Psoas muscle (tissue), 8 donors: Measurements from ENCODE around the gene TEK. TPM values are rescaled to one million over a fixed set of nuclear protein-coding genes. Genes with fewer than 3 reads are reported as not detected.

Source experiments
- ATAC-seq, 4 donors: fragments of 200-7000 bp; cut with Tn5 transposase; one replicate each; pipeline ENCODE4 v1.9.1; 2020; ENCODE audit warnings: moderate library complexity in 3 of 4, mild to moderate bottlenecking in 2 of 4
- DNase-seq, 2 donors: peaks; one replicate each; pipeline ENCODE4 v3.0.0-alpha.2; 2020
- H3K27ac ChIP-seq: fragments of 200-600 bp; one replicate; pipeline ENCODE4 v1.8.0; 2022
- H3K27me3 ChIP-seq, 3 donors: fragments of 200-600 bp in 1 of 3; one replicate each; pipeline versions ENCODE4 v1.6.1 to v1.8.0; 2013 to 2022; ENCODE audit warnings: low read length in 2 of 3, mild to moderate bottlenecking in 2 of 3, moderate library complexity in 1 of 3; ENCODE audit not compliant: insufficient read depth in 3 of 3
- H3K36me3 ChIP-seq, 2 donors: fragments of 200-600 bp in 1 of 2; one replicate each; pipeline versions ENCODE4 v1.6.1 to v1.8.0; 2013 to 2022; ENCODE audit warnings: low read depth in 1 of 2, mild to moderate bottlenecking in 1 of 2, moderate library complexity in 1 of 2; ENCODE audit not compliant: insufficient read depth in 1 of 2
- H3K4me1 ChIP-seq: fragments of 200-600 bp; one replicate; pipeline ENCODE4 v1.8.0; 2022
- H3K4me3 ChIP-seq: fragments of 200-600 bp; one replicate; pipeline ENCODE4 v1.8.0; 2022; ENCODE audit warnings: mild to moderate bottlenecking
- H3K9me3 ChIP-seq: fragments of 200-600 bp; one replicate; pipeline ENCODE4 v1.8.0; 2022
- WGBS, 3 donors: extraction: QIAGEN DNeasy Blood & Tissue Kit; methylation state at CpG; one replicate each; pipeline versions ENCODE4 v1.1.6 to v1.1.7; 2013; 5-methylcytosine and 5-hydroxymethylcytosine counted together
- intact Hi-C, 2 donors: fragments of 100-400 bp; cut with DNase I; formaldehyde crosslinking; loops; one replicate each; pipeline versions ENCODE4 v1.11.0 to v1.14.2; 2022
- polyA plus RNA-seq, 3 donors: library from polyadenylated mRNA; stranded (reverse); fragments of 200-250 nt; gene quantifications; one replicate each; pipeline ENCODE4 v1.2.3, GENCODE V29; 2013
- total RNA-seq, 4 donors: library from RNA; stranded (reverse); fragmentation: NEBNext Ultra II Directional in 2 of 4; extraction: Animal tissue kit (Norgen Biotek cat#: 25700) in 2 of 4; gene quantifications; one replicate each; pipeline versions ENCODE4 v1.2.1 to v1.2.4, GENCODE V29; 2021 to 2023
- TF ChIP-seq, protein P1 (sequence below): fragments of 200-600 bp; IDR thresholded peaks from one replicate; pipeline ENCODE4 v1.8.0; 2022; ENCODE audit warnings: antibody characterized with exemption
- donor health status: healthy with polysubstance abuse.
- donor health status: DM: no; HTN: no; CAD: no; lungs with moderate emphysema.
- donor health status: Bipolar disorder and iron deficiency.
- donor health status: healthy.
- donor health status: DM: yes; HTN: yes; CAD: no.
- donor health status: DM: no; HTN: no; CAD: no.
- donor health status: DM: no; HTN: no; CAD: no.
- donor health status: DM: yes; HTN: yes; CAD: no.

The TEK gene
- total and polyA plus RNA-seq, 7 donors, result 4.6 to 14.5 (median 7.1) TPM

DNA sequence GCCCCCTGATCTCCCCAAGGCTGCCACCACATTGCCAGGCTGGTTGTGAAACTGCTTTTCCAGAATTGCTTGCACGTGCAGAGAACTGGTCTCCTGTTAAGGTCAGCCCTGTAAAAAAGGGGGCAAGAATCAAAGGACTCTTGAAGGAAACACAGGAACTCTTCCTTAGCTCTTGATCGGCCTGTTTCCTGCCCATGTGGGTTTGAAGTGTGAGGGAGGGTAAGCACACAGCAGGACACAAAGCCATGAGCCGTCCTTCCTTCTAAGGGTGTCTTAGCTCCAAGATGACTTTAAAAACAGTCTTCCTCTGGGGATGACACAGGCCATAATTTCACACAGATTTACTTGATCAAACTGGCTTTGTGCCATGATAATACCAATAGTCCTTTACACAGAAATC is 36.1 kb downstream of the TEK start:
- TF ChIP-seq, protein P1, sequence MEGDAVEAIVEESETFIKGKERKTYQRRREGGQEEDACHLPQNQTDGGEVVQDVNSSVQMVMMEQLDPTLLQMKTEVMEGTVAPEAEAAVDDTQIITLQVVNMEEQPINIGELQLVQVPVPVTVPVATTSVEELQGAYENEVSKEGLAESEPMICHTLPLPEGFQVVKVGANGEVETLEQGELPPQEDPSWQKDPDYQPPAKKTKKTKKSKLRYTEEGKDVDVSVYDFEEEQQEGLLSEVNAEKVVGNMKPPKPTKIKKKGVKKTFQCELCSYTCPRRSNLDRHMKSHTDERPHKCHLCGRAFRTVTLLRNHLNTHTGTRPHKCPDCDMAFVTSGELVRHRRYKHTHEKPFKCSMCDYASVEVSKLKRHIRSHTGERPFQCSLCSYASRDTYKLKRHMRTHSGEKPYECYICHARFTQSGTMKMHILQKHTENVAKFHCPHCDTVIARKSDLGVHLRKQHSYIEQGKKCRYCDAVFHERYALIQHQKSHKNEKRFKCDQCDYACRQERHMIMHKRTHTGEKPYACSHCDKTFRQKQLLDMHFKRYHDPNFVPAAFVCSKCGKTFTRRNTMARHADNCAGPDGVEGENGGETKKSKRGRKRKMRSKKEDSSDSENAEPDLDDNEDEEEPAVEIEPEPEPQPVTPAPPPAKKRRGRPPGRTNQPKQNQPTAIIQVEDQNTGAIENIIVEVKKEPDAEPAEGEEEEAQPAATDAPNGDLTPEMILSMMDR, result no peak
- H3K27me3 ChIP-seq, result no peaks in the 10 kb centered on the region
- 59 to 75% (median 69%) methylated on average over 3 of the region's 3 CpGs for WGBS, 3 donors
- H3K9me3 ChIP-seq, result no peaks in the 10 kb centered on the region
- no peaks in the 10 kb centered on the region for H3K4me1 ChIP-seq
- H3K36me3 ChIP-seq, result no peaks in the 10 kb centered on the region
- DNase-seq, result no peak
- H3K27ac ChIP-seq, result no peak overlapping the region
- ATAC-seq, result no peak
- intact Hi-C loops, result no loop called here
- no peak overlapping the region for H3K4me3 ChIP-seq

DNA sequence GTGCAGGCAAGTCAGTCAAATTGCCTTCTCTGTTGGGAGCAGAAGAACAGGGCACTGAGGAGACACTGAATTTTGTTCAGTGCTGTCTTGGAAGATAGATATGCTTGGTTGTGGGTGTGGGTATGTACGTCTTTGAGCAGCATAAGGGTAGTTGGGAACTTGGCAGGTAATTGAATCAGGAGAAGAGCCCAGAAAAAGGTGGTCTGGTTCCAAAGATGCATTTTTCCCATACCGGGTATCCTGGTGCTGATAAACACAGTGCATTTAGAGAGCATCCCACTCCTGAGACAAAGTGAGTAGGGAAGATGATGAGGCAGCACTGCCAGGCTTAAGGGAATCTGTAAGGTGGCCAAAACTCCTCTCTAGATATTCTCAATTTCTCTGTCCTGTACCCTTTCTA is 40.6 kb downstream of the TEK start:
- H3K27me3 ChIP-seq, result no peaks in the 10 kb centered on the region
- H3K4me3 ChIP-seq, result no peak overlapping the region
- H3K4me1 ChIP-seq, result no peaks in the 10 kb centered on the region
- ATAC-seq, result no peak
- WGBS, 3 donors, result 64 to 82% (median 71%) methylated on average over 2 of the region's 2 CpGs
- no peak for DNase-seq
- no peak overlapping the region for H3K27ac ChIP-seq
- no peaks in the 10 kb centered on the region for H3K9me3 ChIP-seq
- intact Hi-C loops, result no loop called here
- H3K36me3 ChIP-seq, result no peaks in the 10 kb centered on the region
- TF ChIP-seq, protein P1, result no peak

DNA sequence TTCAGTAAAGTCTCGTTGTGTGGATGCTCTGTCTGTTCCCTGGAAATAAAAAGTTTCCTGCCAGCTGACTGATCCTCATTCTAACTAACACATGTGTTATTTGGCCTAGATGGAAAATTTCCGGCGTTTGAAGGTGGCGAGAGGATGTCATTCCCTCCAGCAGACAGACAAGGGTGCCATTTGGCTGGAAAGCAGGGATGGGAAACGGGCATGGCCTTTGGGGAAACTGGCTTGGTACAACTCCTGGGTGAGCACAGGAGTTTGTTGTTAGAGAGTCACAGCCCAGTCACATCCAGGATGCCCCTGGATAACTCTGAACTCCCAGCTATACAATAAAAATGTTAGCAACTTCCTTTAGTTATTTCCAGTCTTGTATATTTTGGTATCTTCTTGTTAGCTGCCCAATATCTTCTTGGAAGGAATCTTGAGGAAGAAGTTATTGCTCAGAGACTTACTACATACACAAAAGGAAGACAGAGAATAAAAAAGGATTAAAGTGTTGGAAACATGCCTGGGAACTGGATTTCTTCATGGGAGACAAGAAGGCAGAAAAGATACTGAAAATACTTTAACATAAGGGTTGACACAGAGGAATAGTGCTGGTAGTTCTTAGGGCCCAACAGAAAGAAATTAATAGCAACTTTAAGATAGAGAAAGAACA is 41.9 kb downstream of the TEK start:
- Histone ChIP-seq H3K27me3 (no peaks in the 10 kb centered on the region), H3K9me3 (no peaks in the 10 kb centered on the region), H3K27ac (no peak overlapping the region), H3K4me1 (no peaks in the 10 kb centered on the region), H3K36me3 (no peaks in the 10 kb centered on the region), H3K4me3 (no peak overlapping the region)
- ATAC-seq (no peak), DNase-seq (no peak)
- TF ChIP-seq, protein P1, result no peak
- WGBS, 3 donors, result 25 to 38% (median 34%) methylated on average over 5 of the region's 5 CpGs
- intact Hi-C loops, result no loop called here

DNA sequence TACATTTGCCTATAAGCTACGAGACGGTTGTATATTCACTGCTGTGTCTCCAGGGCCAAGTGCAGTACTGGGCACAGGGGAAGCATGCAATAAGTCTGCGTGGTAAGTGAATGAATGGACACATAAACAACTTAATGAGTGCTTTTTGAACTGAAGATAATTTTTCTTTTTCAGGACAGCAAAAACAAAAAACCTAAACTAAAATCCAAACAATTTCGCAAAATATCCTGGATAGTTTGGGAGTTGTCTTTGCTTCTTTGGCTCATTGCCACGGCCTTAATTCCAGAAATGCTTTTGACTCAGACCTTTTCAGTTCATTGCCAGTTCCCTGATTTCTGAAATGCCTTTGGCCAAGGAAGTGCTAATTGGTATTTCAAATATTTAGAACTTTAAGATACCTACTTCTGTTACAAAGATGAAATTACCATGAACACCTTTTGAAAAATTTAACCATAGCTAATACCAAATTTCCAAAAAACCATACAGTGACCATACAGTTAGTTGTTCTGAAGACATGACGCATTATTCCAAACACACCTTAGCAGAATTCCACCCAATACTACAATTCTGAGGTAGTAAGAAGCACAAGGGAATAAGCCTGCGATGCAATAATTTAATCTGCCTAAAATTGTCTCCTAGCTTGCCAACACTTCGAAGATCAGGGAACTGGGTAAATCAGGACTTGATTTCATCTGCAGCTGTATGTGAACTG is 42.8 kb downstream of the TEK start:
- no peaks in the 10 kb centered on the region for H3K27me3 ChIP-seq
- TF ChIP-seq, protein P1, result no peak
- intact Hi-C loops, result no loop called here
- WGBS, 3 donors, result 25 to 39% (median 29%) methylated on average over 8 of the region's 8 CpGs
- ATAC-seq (no peak), DNase-seq (no peak)
- no peak overlapping the region for H3K4me3 ChIP-seq
- H3K9me3 ChIP-seq, result no peaks in the 10 kb centered on the region
- H3K36me3 ChIP-seq, result no peaks in the 10 kb centered on the region
- H3K4me1 ChIP-seq, result no peaks in the 10 kb centered on the region
- no peak overlapping the region for H3K27ac ChIP-seq

DNA sequence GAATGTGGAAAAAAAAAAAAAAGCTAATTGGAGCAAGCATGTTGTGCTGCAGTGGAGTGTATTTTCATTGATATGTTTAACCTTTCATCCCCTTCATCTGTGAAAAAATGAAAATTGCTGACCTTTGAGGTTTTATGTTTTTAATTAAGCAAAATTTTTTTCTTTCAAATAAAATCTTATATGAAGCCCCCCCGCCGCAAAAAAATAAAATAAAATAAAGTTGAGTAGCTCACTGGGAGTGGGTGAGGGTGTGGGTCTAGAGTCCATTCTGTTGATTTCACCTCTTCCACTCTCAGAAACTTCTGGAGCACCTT is 43.3 kb downstream of the TEK start:
- Histone ChIP-seq H3K27me3 (no peaks in the 10 kb centered on the region), H3K4me1 (no peaks in the 10 kb centered on the region), H3K36me3 (no peaks in the 10 kb centered on the region), H3K4me3 (no peak overlapping the region), H3K27ac (no peak overlapping the region), H3K9me3 (no peaks in the 10 kb centered on the region)
- WGBS, 3 donors, result 17 to 42% (median 19%) methylated on average over 2 of the region's 2 CpGs
- intact Hi-C loops, result no loop called here
- TF ChIP-seq, protein P1, result no peak
- no peak for ATAC-seq
- no peak for DNase-seq
